SJCRH30 (cell line): ENCODE measurements around the gene CCDC122. TPM values are rescaled to one million over a fixed set of nuclear protein-coding genes. Genes with fewer than 3 reads are reported as not detected.
A peak's percentile ranks its signal among the peaks of the same experiment; 100 is the strongest.

Source experiments
- DNase-seq, 2 experiments: peaks; one replicate each; pipeline ENCODE4 v3.0.0-alpha.2; 2015 to 2020
- H3K27ac ChIP-seq: fragments of 250-450 bp; sonication (Bioruptor Pico); 2 replicates; pipeline ENCODE4 v1.5.1; 2020; ENCODE audit warnings: mild to moderate bottlenecking, moderate library complexity
- H3K27me3 ChIP-seq: fragments of 250-450 bp; sonication (Bioruptor Pico); 2 replicates; pipeline ENCODE4 v1.5.1; 2020; ENCODE audit warnings: mild to moderate bottlenecking, moderate library complexity
- H3K36me3 ChIP-seq: fragments of 250-450 bp; sonication (Bioruptor Pico); 2 replicates; pipeline ENCODE4 v1.5.1; 2020; ENCODE audit warnings: mild to moderate bottlenecking, moderate library complexity
- H3K4me1 ChIP-seq: fragments of 250-450 bp; sonication (Bioruptor Pico); 2 replicates; pipeline ENCODE4 v1.5.1; 2020; ENCODE audit warnings: mild to moderate bottlenecking, moderate library complexity
- H3K4me3 ChIP-seq: fragments of 250-450 bp; sonication (Bioruptor Pico); 2 replicates; pipeline ENCODE4 v1.5.1; 2020; ENCODE audit warnings: mild to moderate bottlenecking, moderate library complexity
- H3K9me3 ChIP-seq: fragments of 250-450 bp; sonication (Bioruptor Pico); replicated peaks from 2 replicates; pipeline ENCODE4 v1.5.1; 2020; ENCODE audit warnings: mild to moderate bottlenecking, moderate library complexity
- total RNA-seq: library from RNA; depleted of rRNA; stranded (reverse); fragments of >200 nt; shearing (Covaris generic); gene quantifications from 2 replicates; pipeline ENCODE4 v1.2.3, GENCODE V29; 2014; rRNA removed

Gene CCDC122
- 2.5 and 2.6 TPM in 2 replicates for total RNA-seq

DNA sequence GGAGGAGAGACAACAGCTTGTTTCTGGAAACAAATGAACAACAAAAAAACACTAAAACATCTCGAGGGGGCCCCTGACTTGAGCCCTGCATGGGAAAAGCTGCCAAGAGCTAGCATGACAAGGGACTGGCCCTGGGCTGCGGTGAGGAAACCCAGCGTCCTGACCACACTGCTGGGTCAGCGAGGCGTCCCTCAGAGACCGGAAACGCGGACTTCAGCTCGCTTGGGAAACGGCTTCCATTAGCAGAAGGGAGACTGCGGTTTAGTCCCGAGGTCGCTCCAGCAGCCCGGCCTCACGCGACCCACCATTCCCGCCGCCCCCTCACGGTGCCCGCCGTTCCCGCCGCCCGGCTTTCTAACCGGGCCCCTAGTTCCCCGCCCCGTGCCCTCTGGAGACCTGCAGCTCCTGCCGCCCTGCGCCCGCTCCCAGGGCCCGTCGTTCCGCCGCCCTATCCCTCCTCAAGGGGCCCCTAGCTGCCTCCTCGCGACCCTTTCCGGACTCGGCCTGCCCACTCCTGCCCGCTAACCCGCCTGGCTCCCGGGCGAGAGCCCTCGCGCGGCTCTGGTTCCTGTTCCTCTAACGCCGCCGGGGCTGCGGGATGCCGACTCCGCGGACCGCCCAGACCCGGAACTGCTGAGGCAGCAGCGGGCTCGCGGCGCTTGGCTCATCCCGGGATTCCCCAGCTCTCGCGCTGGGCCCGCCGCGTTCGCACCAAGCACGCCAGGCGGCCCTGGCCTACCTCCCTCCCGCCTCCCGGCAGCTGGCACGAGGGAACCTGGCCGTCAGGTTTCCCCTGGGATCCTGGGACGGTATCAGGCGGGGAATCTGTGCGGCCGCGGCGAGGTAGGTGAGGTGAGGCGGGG lies at the start of gene CCDC122:
CCDC122 (minus strand) TSS at position 849 of the 863 bp plus-strand sequence. CDS start 10,364 bp downstream, outside the sequence.
- Histone ChIP-seq H3K36me3 (no peaks in the 10 kb centered on the region), H3K27ac (peak within 1 kb of the TSS; percentile 89), H3K9me3 (no peaks in the 10 kb centered on the region), H3K4me1 (no peaks in the 10 kb centered on the region), H3K27me3 (no peaks in the 10 kb centered on the region), H3K4me3 (peak within 1 kb of the TSS; percentile 85)
- DNase-seq: peak; percentile 54 to 65

DNA sequence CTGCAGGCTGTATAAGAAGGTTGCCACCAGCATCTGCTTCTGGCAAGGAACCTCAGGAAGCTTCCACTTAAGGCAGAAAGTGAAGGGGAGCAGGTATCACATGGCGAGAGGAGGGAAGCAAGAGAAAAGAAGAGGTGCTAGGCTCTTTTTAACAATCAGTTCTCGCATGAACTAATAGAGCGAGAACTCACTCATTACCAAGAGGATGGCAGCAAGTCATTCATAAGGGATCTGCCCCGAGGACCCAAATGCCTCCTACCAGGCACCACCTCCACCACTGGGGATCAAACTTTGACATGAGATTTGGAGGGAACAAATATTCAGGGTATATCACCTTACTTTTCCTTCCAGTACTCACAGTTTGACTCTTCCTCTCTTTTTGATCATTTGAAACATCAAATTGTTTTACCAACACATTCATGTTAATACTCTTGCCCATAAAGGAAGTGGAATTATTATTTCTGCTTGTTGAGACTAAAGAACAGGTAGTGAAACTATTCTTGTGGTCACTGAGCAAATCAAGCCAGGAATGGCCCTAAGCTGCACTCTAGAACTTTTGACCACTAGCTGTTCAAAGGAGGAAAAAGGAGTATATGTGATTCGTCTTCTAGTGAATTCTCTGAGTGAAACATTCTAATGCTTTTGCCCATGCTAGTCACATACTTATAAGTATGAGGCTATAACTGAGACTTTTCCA lies 45.2 kb upstream of the CCDC122 start:
- Histone ChIP-seq H3K36me3 (no peaks in the 10 kb centered on the region), H3K27me3 (no peaks in the 10 kb centered on the region), H3K4me3 (no peak overlapping the region), H3K9me3 (no peaks in the 10 kb centered on the region), H3K27ac (no peak overlapping the region), H3K4me1 (no peaks in the 10 kb centered on the region)
- DNase-seq: no peak

DNA sequence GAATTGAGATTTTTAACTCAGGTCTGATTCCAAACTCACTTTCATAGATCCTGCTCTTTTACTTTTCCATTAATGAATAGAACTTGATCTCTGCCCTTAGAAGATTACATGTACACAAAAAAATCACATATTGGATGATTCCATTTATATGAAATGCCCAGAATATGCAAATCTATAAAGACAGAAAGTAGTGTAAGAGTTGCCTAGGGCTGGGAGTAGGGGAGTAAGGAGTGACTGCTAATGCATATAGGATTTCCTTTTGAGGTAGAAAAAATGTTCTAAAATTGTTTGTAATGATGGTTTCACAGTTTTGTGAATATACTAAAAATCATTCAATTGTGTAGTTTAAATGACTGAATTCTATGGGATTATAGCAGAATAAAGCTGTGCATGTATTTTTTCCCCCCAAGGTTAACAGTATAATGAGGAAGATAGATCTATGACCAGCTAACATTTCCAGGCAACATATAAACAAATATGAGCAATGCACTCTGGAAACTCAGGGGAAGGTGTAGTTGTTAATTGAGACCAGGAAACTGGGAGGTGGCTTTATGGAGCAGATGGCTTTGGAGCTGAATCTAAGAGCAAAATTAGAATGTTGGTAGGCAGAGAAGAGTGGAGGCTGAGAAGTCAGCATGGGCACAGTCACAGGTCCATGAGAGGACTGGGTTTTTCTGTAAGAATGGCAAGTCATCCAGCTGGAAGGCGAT lies 41.6 kb upstream of the CCDC122 start:
- no peak for DNase-seq
- H3K36me3 ChIP-seq: no peaks in the 10 kb centered on the region
- 0 out of 2 replicates have a peak, but pooled peaks cover 5% of the 10 kb centered on the region for H3K27me3 ChIP-seq
- H3K9me3 ChIP-seq: no peaks in the 10 kb centered on the region
- no peak overlapping the region for H3K4me3 ChIP-seq
- H3K27ac ChIP-seq: no peak overlapping the region
- H3K4me1 ChIP-seq: no peaks in the 10 kb centered on the region

DNA sequence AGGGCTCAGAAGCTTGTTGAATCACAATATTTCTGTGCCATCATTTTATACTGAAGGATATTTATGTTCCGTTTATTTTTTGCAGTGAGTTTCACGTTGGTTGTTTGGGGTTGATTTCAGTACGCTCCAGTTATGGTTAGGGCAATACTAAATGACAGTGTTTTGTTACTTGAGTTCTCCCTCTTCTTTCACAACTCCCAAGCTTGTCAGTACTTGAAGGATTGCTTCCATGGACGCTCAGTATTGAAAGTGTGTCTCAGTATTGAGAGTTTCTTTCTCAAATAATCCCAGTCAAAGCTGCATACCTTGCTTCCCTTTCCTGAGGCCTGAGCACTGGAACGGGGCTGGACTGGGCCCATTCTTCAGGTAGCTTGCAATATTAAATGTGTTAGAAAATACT lies 39.1 kb upstream of the CCDC122 start:
- H3K4me3 ChIP-seq: no peak overlapping the region
- no peak overlapping the region for H3K27ac ChIP-seq
- DNase-seq: no peak
- no peaks in the 10 kb centered on the region for H3K36me3 ChIP-seq
- no peaks in the 10 kb centered on the region for H3K4me1 ChIP-seq
- no peaks in the 10 kb centered on the region for H3K9me3 ChIP-seq
- 0 out of 2 replicates have a peak, but pooled peaks cover 5% of the 10 kb centered on the region for H3K27me3 ChIP-seq

DNA sequence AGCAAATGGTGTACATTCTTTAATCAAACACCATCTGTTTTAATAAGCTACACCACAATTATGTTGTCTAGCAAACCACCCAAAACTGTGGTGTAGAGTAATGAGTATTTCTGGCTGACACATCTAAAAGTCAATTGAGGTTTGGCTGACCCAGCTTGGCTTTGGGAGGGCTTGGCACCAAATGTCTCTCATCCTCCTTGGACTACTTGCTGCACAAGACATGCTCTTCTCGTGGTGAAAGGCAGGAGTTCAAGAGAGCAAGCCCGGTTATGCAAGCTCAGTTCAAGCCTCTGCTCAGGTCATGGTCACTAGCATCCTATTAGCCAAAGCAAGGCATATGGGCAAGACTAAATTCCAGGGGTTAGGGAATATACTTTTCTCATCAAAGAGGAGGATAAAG lies 37.3 kb upstream of the CCDC122 start:
- 0 out of 2 replicates have a peak, but pooled peaks cover 5% of the 10 kb centered on the region for H3K27me3 ChIP-seq
- H3K27ac ChIP-seq: no peak overlapping the region
- no peaks in the 10 kb centered on the region for H3K36me3 ChIP-seq
- no peak overlapping the region for H3K4me3 ChIP-seq
- DNase-seq: no peak
- H3K4me1 ChIP-seq: no peaks in the 10 kb centered on the region
- no peaks in the 10 kb centered on the region for H3K9me3 ChIP-seq

DNA sequence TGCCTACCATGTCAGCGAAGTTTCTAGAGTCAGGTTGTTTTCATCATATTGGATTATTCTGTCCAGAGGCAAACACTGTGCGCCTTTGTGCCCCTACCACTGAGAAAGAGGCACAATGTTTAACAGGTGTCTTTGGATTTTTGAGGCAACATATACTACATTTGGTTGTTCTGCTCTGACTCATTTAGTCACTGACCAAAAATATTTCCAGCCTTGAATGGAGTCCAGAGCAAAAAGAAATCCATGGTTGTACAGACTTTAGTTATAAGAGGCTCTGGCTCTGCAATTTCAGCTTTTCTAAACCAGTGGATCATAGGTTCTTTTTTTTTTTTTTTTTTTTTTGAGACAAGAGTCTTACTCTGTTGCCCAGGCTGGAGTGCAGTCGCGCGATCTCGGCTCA lies 35.9 kb upstream of the CCDC122 start:
- Histone ChIP-seq H3K9me3 (no peaks in the 10 kb centered on the region), H3K27ac (no peak overlapping the region), H3K4me1 (no peaks in the 10 kb centered on the region), H3K4me3 (no peak overlapping the region), H3K36me3 (no peaks in the 10 kb centered on the region), H3K27me3 (0 out of 2 replicates have a peak, but pooled peaks cover 5% of the 10 kb centered on the region)
- DNase-seq: no peak

DNA sequence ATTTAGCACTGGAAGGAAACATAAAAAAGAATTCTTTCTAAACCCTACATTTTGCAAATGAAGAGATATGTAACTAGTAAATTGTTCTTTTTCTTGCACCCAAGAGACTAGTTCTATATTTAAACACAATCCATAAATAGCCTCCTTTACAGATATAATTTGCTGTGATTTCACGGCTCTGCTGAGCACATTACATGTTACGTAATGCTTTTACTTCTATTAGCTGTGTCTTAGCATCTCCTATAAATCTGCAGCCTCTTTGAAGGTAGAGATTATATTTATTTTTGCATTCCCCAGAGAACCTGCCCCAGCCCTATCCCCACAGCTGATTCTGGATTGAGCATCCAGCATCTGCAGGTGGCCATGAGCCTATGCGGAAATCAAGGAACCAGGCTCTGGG lies 32.3 kb upstream of the CCDC122 start:
- H3K36me3 ChIP-seq: no peaks in the 10 kb centered on the region
- H3K4me1 ChIP-seq: no peaks in the 10 kb centered on the region
- no peak for DNase-seq
- H3K27ac ChIP-seq: no peak overlapping the region
- H3K9me3 ChIP-seq: no peaks in the 10 kb centered on the region
- H3K27me3 ChIP-seq: no peaks in the 10 kb centered on the region
- H3K4me3 ChIP-seq: no peak overlapping the region

DNA sequence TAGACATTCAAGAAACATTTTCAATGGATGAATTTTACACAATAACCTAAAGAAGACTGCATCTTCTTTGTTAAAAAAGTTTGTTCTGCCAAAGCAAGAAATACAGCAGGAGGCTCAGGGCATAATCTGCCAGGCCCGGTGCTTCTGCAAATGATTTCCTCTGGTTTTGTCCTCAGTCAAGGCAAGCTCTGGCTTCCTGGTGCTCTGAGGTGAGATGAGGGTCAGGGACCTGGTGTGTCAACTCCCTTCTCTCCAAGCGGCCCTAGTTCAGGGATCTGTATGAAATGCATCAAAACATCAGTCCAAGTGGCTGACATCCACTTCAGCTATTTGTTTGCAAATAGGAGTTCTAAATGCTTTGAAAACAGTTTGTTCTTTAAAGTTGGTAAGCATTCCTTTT lies 31.7 kb upstream of the CCDC122 start:
- Histone ChIP-seq H3K27me3 (no peaks in the 10 kb centered on the region), H3K4me1 (no peaks in the 10 kb centered on the region), H3K9me3 (no peaks in the 10 kb centered on the region), H3K36me3 (no peaks in the 10 kb centered on the region), H3K4me3 (no peak overlapping the region), H3K27ac (no peak overlapping the region)
- DNase-seq: no peak

DNA sequence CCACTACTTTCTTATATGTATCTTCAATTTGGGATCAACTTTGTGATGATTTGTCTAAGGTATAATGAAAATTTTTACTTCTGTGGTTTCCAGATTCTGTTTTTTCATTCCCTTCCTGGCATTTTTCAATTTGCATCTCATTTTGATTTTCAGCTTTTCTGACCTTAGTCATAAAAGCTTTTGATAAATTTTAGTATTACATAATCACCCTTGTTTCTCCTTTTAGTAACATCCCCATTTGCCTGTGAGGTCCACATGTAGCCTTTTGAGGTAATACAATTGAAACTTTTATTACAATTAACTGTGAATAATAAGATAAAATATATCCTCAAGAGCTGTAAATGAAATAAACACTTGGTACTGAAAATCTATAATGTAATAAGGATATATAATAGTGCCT lies 31.3 kb upstream of the CCDC122 start:
- no peaks in the 10 kb centered on the region for H3K27me3 ChIP-seq
- H3K9me3 ChIP-seq: no peaks in the 10 kb centered on the region
- no peaks in the 10 kb centered on the region for H3K4me1 ChIP-seq
- no peaks in the 10 kb centered on the region for H3K36me3 ChIP-seq
- no peak for DNase-seq
- H3K4me3 ChIP-seq: no peak overlapping the region
- H3K27ac ChIP-seq: no peak overlapping the region

DNA sequence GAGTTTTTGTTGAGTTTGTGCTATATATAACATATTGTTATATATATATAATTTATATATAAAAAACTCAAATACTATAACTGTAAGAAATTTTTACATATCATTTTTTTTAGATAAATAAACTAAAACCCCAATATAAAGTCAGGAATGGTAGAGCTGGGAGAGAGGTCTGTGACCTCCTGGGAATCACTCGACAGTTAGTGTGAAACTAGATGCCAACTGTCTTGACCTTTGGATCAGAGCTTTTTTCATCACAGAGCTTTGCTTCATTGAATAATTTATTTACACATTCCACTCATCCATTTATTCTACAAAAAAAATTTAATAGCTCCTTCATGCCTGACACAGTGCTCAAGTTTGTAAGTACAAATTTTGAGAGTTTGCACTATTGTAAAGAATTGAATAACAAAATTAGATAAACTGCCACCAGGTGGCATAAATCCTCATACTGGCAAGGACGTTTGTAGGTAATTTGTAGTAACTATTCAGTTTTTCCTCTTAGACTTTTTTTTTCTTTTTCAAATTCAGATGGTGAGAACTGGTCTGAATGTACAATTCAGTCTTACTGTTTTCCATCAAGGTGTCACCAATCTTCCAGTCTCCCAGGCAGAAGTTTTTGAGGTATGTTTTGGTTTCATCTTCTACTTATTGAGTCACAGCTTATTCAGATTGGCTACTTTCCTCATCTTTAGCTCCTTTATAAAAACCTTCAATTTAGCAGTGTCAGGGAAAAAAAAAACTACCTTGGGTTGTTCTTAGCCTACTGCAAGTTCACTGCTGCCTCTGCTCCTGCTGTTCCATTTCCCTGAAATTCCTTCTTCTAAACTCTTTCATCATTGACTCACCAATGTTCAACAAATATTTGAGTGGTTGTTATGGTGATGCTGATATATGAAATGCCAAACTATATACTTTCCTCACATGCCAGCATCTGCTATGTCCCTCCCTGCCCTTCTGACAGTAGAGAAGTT lies 28.9 kb upstream of the CCDC122 start:
- Histone ChIP-seq H3K27me3 (no peaks in the 10 kb centered on the region), H3K4me1 (no peaks in the 10 kb centered on the region), H3K4me3 (no peak overlapping the region), H3K27ac (no peak overlapping the region), H3K36me3 (no peaks in the 10 kb centered on the region), H3K9me3 (no peaks in the 10 kb centered on the region)
- peak in 1 of 2 experiments; percentile 39 for DNase-seq

DNA sequence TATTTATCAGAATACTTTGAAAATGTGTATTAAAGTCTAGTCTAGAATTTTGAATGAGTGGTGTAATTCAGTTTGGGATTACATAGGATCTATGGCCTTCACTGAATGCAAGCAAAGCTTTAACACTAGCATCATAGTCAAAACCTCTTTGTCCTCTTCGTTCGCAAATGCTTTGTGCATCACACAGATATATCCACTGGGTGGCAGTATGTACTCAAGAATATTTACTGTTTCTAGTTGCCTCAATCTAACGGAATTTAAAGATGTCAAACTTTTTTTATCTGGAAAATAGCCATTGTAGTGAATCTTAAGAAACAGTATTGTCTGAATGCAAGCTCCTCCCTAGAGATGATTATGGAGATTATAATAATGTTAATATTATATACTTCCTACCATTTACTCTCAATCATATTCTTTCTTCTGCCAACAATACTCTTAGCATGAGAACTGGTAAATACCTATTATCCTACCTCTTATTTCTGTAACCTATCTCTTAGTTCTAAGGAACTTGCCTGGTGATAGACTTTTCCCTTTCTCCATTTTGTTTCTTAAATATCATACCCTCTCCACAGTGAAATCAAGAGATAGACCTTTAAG lies 26.0 kb upstream of the CCDC122 start:
- H3K36me3 ChIP-seq: no peaks in the 10 kb centered on the region
- no peaks in the 10 kb centered on the region for H3K9me3 ChIP-seq
- no peak overlapping the region for H3K27ac ChIP-seq
- H3K4me3 ChIP-seq: no peak overlapping the region
- no peaks in the 10 kb centered on the region for H3K4me1 ChIP-seq
- H3K27me3 ChIP-seq: no peaks in the 10 kb centered on the region
- DNase-seq: peak; percentile 25 to 73

DNA sequence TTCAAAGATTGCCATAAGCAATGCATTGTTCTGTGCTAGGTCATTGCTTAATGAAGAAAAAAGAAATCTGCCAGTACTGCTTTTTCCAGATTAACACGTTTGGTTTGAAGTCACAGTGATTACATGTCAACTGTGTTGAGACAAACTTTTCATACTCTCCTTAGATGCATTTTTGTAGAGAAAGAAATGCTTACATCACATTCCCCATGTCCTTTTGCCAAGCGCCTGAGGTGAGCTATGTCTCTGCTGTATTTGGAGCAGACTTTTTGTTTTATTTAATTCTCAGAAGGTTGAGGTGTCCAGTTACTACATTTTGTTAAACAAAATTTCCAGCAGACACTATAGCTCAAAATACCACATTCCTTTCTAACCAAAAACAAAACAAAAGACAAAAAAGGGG lies 16.4 kb upstream of the CCDC122 start:
- H3K36me3 ChIP-seq: no peaks in the 10 kb centered on the region
- H3K27ac ChIP-seq: no peak overlapping the region
- DNase-seq: no peak
- no peaks in the 10 kb centered on the region for H3K9me3 ChIP-seq
- H3K4me3 ChIP-seq: no peak overlapping the region
- H3K27me3 ChIP-seq: no peaks in the 10 kb centered on the region
- H3K4me1 ChIP-seq: 0 out of 2 replicates have a peak, but pooled peaks cover 3% of the 10 kb centered on the region

DNA sequence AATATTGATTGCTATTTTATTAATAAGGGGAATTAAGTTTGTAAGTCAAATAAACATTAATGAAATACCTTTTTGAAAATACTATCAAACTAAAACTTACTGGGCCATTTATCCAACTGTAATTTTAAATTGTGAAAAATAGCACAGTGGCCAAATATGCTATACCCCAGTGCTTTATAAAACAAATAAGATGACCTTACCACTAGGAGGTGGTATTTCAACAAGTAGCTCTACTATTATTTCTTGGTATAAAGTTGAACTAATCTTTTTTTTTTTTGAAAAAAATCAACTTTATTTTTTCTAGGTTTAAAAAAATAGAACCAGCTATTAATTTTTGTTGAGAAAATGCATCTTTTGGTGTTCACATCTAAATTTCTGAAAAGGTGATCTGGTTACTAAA lies 14.9 kb upstream of the CCDC122 start:
- no peak for DNase-seq
- Histone ChIP-seq H3K27me3 (no peaks in the 10 kb centered on the region), H3K27ac (no peak overlapping the region), H3K36me3 (no peaks in the 10 kb centered on the region), H3K4me3 (no peak overlapping the region), H3K9me3 (no peaks in the 10 kb centered on the region), H3K4me1 (0 out of 2 replicates have a peak, but pooled peaks cover 3% of the 10 kb centered on the region)

DNA sequence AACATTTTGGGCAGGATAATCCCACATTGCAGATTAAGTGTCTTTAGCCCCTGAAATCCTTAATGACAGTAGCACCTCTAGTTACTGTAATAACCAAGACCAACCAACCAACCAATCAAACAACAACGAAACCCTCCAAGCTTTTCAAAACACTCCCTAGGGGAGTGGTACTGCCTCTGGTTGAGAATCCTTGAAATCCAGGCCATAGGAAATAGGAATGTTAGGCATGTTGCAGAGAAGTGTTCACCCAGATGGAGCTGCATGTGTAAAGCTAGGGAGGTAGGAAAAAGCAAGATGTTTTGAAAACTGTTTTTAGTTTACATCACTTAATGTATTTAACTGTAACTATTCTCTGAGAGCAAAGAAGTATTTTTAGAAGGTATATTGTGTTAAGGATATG lies 4.7 kb upstream of the CCDC122 start:
- Histone ChIP-seq H3K4me3 (no peak overlapping the region), H3K36me3 (no peaks in the 10 kb centered on the region), H3K27ac (no peak overlapping the region), H3K27me3 (no peaks in the 10 kb centered on the region), H3K4me1 (no peaks in the 10 kb centered on the region), H3K9me3 (no peaks in the 10 kb centered on the region)
- no peak for DNase-seq
